ENCODE measurements around the gene UFM1. TPM values are rescaled to one million over a fixed set of nuclear protein-coding genes. Genes with fewer than 3 reads are reported as not detected.

Gene UFM1
- total and polyA plus RNA-seq, 2 donors (not counting 3 experiments of a cell fraction or from before 2014, with no cell fraction given) = 16.8 to 51.5 TPM

DNA sequence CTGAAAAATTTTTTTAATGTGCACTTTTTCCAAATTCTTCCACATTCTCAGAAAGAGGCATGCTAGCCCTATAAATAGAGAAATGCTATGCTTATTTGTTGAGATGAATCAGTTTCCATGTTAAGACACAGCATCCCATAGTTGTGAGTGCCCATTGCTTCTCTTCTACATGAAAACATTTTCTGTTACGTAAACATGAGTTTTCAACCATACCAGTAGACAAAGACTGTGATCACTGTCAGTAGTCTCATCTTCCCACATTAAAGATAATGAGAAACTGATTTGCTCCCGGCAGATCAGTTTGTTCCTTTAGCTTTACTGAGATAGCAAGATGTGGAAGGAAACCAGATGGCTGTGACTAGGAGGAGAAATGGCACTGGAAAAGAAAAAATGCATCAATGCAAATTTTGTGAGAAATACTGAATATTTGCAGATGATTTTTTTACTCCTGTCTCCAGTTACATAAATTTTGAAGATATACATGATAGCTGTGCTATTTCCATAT, 45.8 kb upstream of the UFM1 start:
- CTCF ChIA-PET = no interaction called here
- Histone ChIP-seq H3K36me3 (ENCODE audit: control insufficient read depth in 2 of 2, extremely low read depth in 1 of 2, insufficient read depth in 2 of 2, low read length in 2 of 2) (no peaks in the 10 kb centered on the region), H3K9ac (replicated peaks; ENCODE audit: extremely low read depth, insufficient read depth, low read length) (no peak overlapping the region), H3K79me2 (ENCODE audit: control insufficient read depth, insufficient read depth, low read length) (no peaks in the 10 kb centered on the region), H3K4me2 (ENCODE audit: insufficient read depth, low read length) (no peak overlapping the region), H3K9me1 (replicated peaks; ENCODE audit: control insufficient read depth, extremely low read depth, insufficient read depth, low read length) (no peaks in the 10 kb centered on the region), H3K9me3 (replicated peaks; ENCODE audit: control insufficient read depth, insufficient read depth, low read length) (no peaks in the 10 kb centered on the region), H3K27me3 (ENCODE audit: control insufficient read depth in 2 of 2, insufficient read depth in 2 of 2, low read length in 2 of 2) (no peaks in the 10 kb centered on the region), H2AFZ (ENCODE audit: low read depth, low read length) (no peak overlapping the region), H4K20me1 (replicated peaks; ENCODE audit: control insufficient read depth, extremely low read depth, insufficient read depth, low read length) (no peaks in the 10 kb centered on the region), H3K27ac (ENCODE audit: insufficient read depth, low read depth, low read length) (no peak overlapping the region), H3K4me3 (replicated peaks in 1 of 3; ENCODE audit: insufficient read depth in 1 of 3, low read depth in 1 of 3, low read length in 3 of 3) (no peak overlapping the region), H3K4me1 (ENCODE audit: control insufficient read depth, extremely low read depth, insufficient read depth, low read length) (no peaks in the 10 kb centered on the region)
- intact Hi-C loops (cut with micrococcal nuclease) = no loop called here
- no TSS peak for BruUV-seq (replicated peaks)
- dilution Hi-C loops (cut with MboI; ENCODE audit: extremely low pct_ligation_motif_present, low sequenced_read_pairs) = no loop called here
- POLR2A ChIA-PET = no interaction called here
- FAIRE-seq (no peak), DNase-seq (ENCODE audit: low read depth, low spot score) (no peak)
- TF ChIP-seq, protein P1, sequence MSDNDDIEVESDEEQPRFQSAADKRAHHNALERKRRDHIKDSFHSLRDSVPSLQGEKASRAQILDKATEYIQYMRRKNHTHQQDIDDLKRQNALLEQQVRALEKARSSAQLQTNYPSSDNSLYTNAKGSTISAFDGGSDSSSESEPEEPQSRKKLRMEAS (IDR thresholded peaks at IDR 0.05; ENCODE audit: insufficient read depth, insufficient read length) = no peak
- TF ChIP-seq EZH2 (IDR thresholded peaks at IDR 0.05; ENCODE audit: borderline replicate concordance, low read depth, low read length, severe bottlenecking) (no peak), GATA2 (IDR thresholded peaks at IDR 0.05; ENCODE audit: insufficient read depth, insufficient read length, low read depth, low read length) (no peak), POLR2A (IDR thresholded peaks at IDR 0.05; ENCODE audit: low read depth, low read length) (no peak), JUN (IDR thresholded peaks at IDR 0.05; ENCODE audit: borderline replicate concordance, insufficient read depth, insufficient read length, low read depth) (no peak), FOS (IDR thresholded peaks at IDR 0.05; ENCODE audit: borderline replicate concordance, insufficient read depth, low read length) (no peak), POLR2AphosphoS5 (IDR thresholded peaks at IDR 0.05; ENCODE audit: insufficient read depth, low read depth, low read length) (no peak), MYC (IDR thresholded peaks at IDR 0.05; ENCODE audit: low read depth, low read length) (no peak)
- TF ChIP-seq, protein P2, sequence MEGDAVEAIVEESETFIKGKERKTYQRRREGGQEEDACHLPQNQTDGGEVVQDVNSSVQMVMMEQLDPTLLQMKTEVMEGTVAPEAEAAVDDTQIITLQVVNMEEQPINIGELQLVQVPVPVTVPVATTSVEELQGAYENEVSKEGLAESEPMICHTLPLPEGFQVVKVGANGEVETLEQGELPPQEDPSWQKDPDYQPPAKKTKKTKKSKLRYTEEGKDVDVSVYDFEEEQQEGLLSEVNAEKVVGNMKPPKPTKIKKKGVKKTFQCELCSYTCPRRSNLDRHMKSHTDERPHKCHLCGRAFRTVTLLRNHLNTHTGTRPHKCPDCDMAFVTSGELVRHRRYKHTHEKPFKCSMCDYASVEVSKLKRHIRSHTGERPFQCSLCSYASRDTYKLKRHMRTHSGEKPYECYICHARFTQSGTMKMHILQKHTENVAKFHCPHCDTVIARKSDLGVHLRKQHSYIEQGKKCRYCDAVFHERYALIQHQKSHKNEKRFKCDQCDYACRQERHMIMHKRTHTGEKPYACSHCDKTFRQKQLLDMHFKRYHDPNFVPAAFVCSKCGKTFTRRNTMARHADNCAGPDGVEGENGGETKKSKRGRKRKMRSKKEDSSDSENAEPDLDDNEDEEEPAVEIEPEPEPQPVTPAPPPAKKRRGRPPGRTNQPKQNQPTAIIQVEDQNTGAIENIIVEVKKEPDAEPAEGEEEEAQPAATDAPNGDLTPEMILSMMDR (IDR thresholded peaks at IDR 0.05; ENCODE audit: extremely low read depth in 1 of 2, insufficient read depth in 1 of 2, low read depth in 1 of 2, low read length in 2 of 2) = no peak

Measured in endothelial cell of umbilical vein (primary cell).